Middle frontal gyrus (tissue), 1 donor: ENCODE measurements around the gene P2RY12.

Source experiments
- DNase-seq: peaks from one replicate; pipeline ENCODE4 v3.0.0-alpha.2; 2015; ENCODE audit warnings: low spot score; ENCODE audit errors: extremely low spot score

The P2RY12 gene

DNA sequence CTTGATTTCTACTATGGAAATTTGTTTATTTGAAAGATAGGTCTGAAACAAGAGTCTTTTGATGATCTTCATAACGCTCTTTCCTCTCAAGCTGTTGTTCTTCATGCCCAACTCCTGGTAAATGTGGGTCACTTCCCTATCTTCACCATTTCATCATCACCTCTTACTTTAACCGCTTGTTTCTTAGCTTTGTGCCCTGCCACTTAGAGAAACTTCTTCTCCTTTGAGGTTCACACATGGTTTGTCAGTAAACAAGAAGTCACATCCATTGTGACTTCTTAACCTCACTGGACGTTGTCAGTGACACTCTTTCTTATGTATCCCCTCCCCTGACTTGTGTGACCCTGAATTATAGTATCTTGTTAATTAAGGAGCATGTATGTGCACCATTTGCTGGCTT lies 38.3 kb downstream of the P2RY12 start:
- no peak for DNase-seq

GRCh38 chr3:151345859-151346258 lies 38.7 kb downstream of the P2RY12 start:
- no peak for DNase-seq

- no peak for DNase-seq
These were observed 52.9 kb downstream of the P2RY12 start for GRCh38 chr3:151331696-151332095.

DNA sequence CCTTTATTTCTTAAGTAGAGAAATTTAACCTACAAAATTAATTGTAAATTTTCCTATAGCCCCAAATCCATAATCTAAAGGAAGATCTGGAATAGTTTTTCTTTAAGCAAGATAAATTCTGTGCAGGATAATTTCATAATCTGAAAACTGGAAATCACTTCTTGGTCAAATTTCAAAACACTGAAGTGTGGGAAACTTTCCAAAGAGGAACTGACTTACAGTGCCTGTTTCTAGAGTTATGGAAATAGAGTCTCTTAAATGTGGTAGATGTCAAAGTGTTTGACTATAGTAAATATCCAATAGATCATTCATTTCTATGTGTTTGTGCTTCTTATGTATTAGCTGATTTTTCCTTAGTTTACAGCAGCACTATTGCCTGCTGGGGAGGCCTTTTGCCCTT lies 53.7 kb downstream of the P2RY12 start:
- DNase-seq = no peak

DNA sequence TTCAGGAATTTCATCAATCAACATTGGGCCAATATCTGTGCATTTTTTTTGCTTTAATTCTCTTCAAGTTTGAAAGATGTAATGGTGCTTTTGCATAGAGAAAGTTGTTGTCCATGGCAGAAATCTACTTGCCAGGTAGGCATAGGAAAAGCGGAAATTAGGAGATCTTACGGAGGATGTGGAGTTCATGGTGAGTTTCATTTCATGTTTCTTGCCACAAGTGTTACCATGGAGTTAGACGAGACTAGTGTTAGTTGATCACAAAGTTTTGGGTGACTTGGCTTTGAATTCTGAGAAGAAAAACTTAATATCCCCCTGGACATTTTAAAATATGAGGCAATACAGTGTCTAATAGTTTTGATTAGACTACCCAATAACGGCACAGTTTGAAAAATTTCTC lies 54.2 kb downstream of the P2RY12 start:
- DNase-seq = no peak

- no peak for DNase-seq
These were observed 55.2 kb downstream of the P2RY12 start, which contains the start of gene P2RY13 for GRCh38 chr3:151329363-151329762. Gene P2RY13, minus strand, starts transcription at chr3:151329549. Its CDS starts 21 bp downstream, at chr3:151329528.

DNA sequence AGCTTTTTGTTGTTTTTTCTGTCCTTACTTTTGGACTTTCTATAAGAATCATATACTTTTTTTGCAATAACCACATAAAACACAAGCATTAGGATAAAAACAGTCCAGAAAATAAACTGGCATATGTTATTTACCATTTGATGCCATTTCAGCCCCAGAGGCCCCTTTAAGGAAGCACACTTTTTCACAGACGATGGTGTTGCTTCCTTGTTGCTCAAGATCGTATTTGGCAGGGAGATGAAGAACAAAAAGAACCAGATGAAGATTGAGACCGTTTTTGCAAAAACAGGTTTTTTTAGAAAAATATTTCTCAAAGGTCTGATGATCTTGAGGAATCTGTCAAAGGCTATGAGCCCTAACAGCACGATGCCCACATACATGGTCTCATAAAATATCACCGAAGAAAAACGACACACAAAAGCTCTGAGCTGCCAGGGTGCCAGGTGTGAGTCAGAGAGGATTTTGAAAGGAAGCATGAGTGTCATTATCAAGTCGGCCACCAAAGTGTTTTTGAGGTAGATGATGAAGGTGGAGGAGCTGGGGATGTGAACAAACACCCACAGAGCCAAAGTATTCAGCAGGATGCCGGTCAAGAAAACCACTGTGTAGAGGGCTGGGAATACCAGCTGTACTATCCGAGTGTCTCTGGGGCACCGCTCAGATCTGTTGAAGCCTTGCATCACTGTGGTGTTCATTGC lies 56.1 kb downstream of the P2RY12 start:
- DNase-seq = no peak

DNA sequence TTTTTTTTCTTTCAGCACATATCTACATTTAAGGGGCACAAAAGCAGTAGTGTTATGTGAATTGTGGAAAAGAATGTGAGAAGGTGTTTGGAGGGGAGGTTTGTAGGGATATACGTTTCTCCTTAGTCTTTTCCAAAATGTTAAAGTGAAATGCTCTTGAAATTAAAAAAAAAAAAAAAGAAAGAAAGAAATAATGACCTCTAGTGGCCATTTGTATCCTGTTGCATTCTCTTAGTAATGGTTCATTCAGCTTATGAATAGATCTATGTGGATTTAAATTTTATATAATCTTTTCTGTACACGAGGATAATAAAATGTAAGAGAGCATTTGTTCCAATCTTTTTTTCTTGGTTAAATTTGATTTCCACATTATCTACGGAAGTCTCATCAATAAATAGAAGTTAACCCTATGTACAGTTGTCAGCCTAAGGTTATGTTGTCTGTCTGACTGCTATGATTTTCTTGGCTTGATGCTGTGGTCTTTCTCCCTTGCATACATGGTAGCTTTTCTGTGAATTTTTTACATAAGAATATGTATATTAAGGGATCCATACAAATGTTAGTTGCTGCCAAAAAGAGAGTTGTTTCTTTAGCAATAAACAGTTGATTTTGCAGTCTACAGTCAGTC lies 56.9 kb downstream of the P2RY12 start:
- DNase-seq = no peak

GRCh38 chr3:151322511-151322910 lies 62.0 kb downstream of the P2RY12 start:
- DNase-seq = no peak

GRCh38 chr3:151321526-151321925 lies 63.0 kb downstream of the P2RY12 start:
- no peak for DNase-seq

- no peak for DNase-seq
These were observed 64.4 kb downstream of the P2RY12 start for GRCh38 chr3:151320131-151320530.

DNA sequence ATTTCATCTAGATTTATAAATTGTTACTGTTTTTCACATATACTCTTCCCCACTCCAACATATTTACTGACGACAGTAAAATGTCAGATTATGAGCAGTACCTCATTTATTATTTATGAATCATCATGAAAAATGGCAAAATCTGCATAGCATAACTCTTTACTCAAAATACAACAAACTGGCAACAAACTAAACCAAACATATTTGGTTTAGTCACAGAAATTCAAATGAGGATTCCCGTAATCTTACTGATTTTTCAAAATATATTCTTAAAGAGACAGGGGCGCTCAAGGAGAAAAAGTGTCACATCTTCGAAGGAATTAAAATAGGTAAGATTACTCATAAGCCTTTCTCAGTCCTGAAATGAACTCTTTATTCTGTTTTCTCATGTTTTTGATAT lies 64.9 kb downstream of the P2RY12 start:
- DNase-seq = no peak

DNA sequence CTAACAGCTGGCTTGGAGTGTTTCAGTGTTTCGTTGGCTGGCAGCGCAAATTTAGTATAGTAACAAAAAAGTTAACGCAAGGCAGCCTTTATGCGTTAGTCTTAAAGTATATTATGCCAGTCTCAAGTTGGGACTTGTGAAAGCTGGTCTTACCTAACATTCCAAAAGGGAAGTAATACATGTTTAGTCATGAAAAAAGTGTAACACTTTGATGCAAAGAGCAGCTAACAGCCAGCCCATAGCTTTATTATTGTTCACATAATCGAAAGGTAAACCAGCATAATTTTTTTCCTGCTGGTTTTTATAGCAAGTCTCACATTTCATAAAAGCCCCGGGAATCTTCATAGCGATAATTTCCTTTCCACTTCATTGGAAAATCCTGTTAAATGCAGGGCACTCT lies 65.6 kb downstream of the P2RY12 start:
- no peak for DNase-seq

DNA sequence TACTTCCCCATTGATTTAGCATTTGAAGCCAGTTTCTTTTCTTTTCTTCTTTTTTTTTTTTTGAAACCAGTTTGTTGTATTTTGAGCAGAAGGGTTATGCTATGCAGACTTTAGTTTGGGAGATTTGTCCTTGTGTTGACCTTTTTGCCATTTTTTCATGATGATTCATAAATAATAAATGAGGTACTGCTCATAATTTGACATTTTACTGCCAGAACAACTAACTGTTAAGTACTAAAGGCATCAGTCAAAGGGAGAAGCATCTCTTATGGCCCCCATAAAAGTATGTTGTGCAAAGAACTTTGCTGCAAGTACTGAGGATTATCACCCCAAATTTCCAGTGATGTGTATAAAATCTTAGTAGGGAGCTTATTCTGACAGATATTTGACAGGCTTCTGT lies 66.2 kb downstream of the P2RY12 start:
- DNase-seq = no peak

DNA sequence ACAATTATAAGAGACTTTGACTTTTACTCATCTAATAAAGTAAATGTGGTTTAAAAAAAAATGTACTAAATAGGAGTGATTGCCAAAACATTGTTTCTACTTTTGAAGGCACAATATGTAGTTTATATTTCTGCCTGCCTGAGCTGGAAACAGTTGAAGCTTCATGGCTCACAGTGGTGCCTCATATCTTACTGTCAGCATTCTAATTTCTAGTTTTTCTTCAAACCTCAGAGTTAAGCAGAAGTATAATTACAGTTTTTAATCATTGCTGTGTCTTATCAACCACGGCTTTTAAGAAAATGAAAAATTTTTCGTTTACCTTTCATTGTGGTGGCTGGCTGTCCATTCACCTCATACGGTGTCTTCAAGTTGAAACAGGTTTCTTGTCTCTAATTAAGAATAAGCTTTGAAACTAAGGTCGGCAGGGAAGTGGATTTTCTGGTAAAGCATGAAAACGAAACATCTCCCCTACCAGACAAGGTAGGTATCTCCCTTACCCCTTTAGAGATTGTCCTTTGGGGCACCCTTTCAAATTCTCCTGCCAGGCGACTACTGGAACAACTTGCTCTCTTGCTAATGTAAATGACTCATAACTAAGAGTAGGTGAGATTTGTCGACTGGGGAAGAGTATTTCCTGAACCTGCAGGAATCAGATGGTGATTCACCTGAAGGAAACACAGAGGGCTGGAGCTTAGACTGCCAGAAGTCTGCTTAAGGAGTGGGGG lies 68.1 kb downstream of the P2RY12 start, which contains the start of gene GPR87:
Gene GPR87, minus strand, starts transcription at position 554 of the 725 bp plus-strand sequence. CDS start 16,720 bp downstream, outside the sequence.
- DNase-seq = no peak

DNA sequence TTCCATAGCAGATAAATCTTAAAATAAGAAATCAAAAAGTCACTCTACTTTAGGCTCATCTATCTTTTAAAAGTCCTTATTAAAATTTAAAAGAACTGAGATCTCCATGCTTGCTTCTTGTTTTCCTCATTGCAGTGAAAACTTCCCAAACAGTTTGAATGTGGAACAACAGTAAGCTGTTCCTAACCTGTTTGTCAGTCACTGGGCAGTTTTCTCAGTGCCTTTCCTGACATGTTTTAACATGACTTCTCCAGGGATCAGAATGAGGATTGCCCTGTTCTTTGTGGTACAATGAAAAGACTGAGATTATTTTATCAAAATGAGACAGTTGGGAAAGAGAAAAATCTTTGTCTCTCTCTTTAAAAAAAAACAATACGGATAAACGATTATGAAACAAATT lies 68.7 kb downstream of the P2RY12 start:
- DNase-seq = no peak

DNA sequence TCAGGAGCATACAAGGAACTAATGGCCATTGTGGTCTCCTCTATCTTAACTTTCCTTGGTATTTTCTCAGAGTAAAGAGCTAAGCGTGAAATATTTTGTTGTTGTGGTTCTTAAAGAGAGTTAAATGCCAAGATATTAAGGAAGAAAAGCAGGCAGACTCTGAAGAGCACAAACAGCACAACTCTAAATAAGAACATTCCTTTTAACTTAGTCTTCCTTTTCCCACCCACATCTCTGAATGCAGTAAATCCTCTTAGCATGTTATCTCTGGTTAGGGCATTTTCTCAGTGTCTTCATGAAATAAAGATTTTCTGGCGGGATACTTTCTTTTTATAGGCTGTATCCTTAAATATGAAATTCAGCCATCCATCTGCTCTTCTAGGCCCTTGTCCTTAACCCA lies 69.4 kb downstream of the P2RY12 start:
- DNase-seq = no peak

DNA sequence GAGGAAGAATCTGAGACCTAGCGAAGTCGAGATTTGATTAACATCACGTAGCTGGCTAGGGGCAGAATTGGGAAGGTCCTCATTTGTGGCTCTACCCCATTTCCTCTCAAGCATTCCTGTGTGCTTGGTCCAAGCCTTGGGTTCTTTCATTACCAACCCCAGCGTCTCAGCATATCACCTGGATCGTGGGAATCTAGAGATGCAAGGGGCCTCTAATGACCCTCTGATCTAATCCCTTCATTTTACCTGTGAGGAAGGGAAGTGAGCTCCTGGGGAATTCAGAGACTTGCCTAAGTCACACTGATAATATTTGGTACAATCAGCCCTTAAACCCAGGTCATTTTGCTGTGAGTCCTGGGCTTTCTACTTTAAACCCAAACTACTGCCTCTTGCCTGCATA lies 70.0 kb downstream of the P2RY12 start:
- no peak for DNase-seq

GRCh38 chr3:151314137-151314536 lies 70.4 kb downstream of the P2RY12 start:
- no peak for DNase-seq

- DNase-seq = no peak
These were observed 71.6 kb downstream of the P2RY12 start for GRCh38 chr3:151312972-151313371.

GRCh38 chr3:151309566-151309965 lies 75.0 kb downstream of the P2RY12 start:
- DNase-seq = no peak
